ENCODE results near the gene GPR101. TPM values are rescaled to one million over a fixed set of nuclear protein-coding genes. Genes with fewer than 3 reads are reported as not detected.

The GPR101 gene
- total RNA-seq, result not detected

- H3K27me3 Mint-ChIP-seq, result peaks cover 48% of the 10 kb centered on the region
- peak; percentile 9 for DNase-seq
- no peak within 1 kb of the TSS for H3K27ac Mint-ChIP-seq
- no peaks in the 10 kb centered on the region for H3K9me3 Mint-ChIP-seq
- no peaks in the 10 kb centered on the region for H3K36me3 Mint-ChIP-seq
- no peak within 1 kb of the TSS for H3K4me3 Mint-ChIP-seq
- H3K4me1 Mint-ChIP-seq, result peaks cover 7% of the 10 kb centered on the region
Measured at GRCh38 chrX:137033774-137034507, at the start of gene GPR101. Gene GPR101, minus strand, starts transcription at chrX:137033995. Its CDS starts 2,321 bp downstream, at chrX:137031674.

- Mint-ChIP-seq H3K27me3 (peaks cover 6% of the 10 kb centered on the region), H3K9me3 (no peaks in the 10 kb centered on the region), H3K36me3 (no peaks in the 10 kb centered on the region), H3K4me3 (no peak overlapping the region), H3K4me1 (no peaks in the 10 kb centered on the region), H3K27ac (no peak overlapping the region)
- no peak for DNase-seq
Measured at GRCh38 chrX:137081239-137081638, 47.4 kb upstream of the GPR101 start.

- Mint-ChIP-seq H3K36me3 (no peaks in the 10 kb centered on the region), H3K27ac (no peak overlapping the region), H3K27me3 (no peaks in the 10 kb centered on the region), H3K4me1 (no peaks in the 10 kb centered on the region), H3K9me3 (no peaks in the 10 kb centered on the region), H3K4me3 (no peak overlapping the region)
- DNase-seq, result no peak
Measured at GRCh38 chrX:137072396-137072795, 38.6 kb upstream of the GPR101 start.

GRCh38 chrX:137071596-137071995 is 37.8 kb upstream of the GPR101 start:
- no peaks in the 10 kb centered on the region for H3K9me3 Mint-ChIP-seq
- no peaks in the 10 kb centered on the region for H3K4me1 Mint-ChIP-seq
- H3K36me3 Mint-ChIP-seq, result no peaks in the 10 kb centered on the region
- DNase-seq, result no peak
- H3K27me3 Mint-ChIP-seq, result no peaks in the 10 kb centered on the region
- H3K27ac Mint-ChIP-seq, result no peak overlapping the region
- H3K4me3 Mint-ChIP-seq, result no peak overlapping the region

GRCh38 chrX:137067147-137067546 is 33.4 kb upstream of the GPR101 start:
- no peak for DNase-seq
- H3K4me1 Mint-ChIP-seq, result no peaks in the 10 kb centered on the region
- no peak overlapping the region for H3K4me3 Mint-ChIP-seq
- H3K27ac Mint-ChIP-seq, result no peak overlapping the region
- H3K9me3 Mint-ChIP-seq, result no peaks in the 10 kb centered on the region
- no peaks in the 10 kb centered on the region for H3K36me3 Mint-ChIP-seq
- H3K27me3 Mint-ChIP-seq, result no peaks in the 10 kb centered on the region

- no peaks in the 10 kb centered on the region for H3K27me3 Mint-ChIP-seq
- peaks cover 2% of the 10 kb centered on the region for H3K4me1 Mint-ChIP-seq
- no peak overlapping the region for H3K27ac Mint-ChIP-seq
- no peak for DNase-seq
- H3K36me3 Mint-ChIP-seq, result no peaks in the 10 kb centered on the region
- no peaks in the 10 kb centered on the region for H3K9me3 Mint-ChIP-seq
- no peak overlapping the region for H3K4me3 Mint-ChIP-seq
Measured at GRCh38 chrX:137062915-137063617, 29.3 kb upstream of the GPR101 start.

GRCh38 chrX:137058339-137059127 is 24.7 kb upstream of the GPR101 start:
- Mint-ChIP-seq H3K36me3 (no peaks in the 10 kb centered on the region), H3K4me1 (peaks cover 2% of the 10 kb centered on the region), H3K27ac (no peak overlapping the region), H3K4me3 (no peak overlapping the region), H3K9me3 (no peaks in the 10 kb centered on the region), H3K27me3 (peaks cover 12% of the 10 kb centered on the region)
- no peak for DNase-seq

GRCh38 chrX:137052643-137053235 is 18.9 kb upstream of the GPR101 start:
- Mint-ChIP-seq H3K36me3 (no peaks in the 10 kb centered on the region), H3K27ac (no peak overlapping the region), H3K9me3 (no peaks in the 10 kb centered on the region), H3K27me3 (peaks cover 31% of the 10 kb centered on the region), H3K4me3 (peak overlapping the region; percentile 82), H3K4me1 (peaks cover 3% of the 10 kb centered on the region)
- peak; percentile 31 for DNase-seq

- Mint-ChIP-seq H3K4me1 (peaks cover 3% of the 10 kb centered on the region), H3K27me3 (peaks cover 31% of the 10 kb centered on the region), H3K36me3 (no peaks in the 10 kb centered on the region), H3K4me3 (peak overlapping the region; percentile 82), H3K27ac (no peak overlapping the region), H3K9me3 (no peaks in the 10 kb centered on the region)
- DNase-seq, result peak; percentile 81
Measured at GRCh38 chrX:137051978-137052642, 18.3 kb upstream of the GPR101 start.

GRCh38 chrX:137044893-137045292 is 11.1 kb upstream of the GPR101 start:
- no peak for DNase-seq
- no peak overlapping the region for H3K4me3 Mint-ChIP-seq
- H3K27ac Mint-ChIP-seq, result no peak overlapping the region
- H3K9me3 Mint-ChIP-seq, result no peaks in the 10 kb centered on the region
- H3K4me1 Mint-ChIP-seq, result no peaks in the 10 kb centered on the region
- H3K36me3 Mint-ChIP-seq, result no peaks in the 10 kb centered on the region
- peaks cover 11% of the 10 kb centered on the region for H3K27me3 Mint-ChIP-seq

- Mint-ChIP-seq H3K27ac (no peak overlapping the region), H3K27me3 (peaks cover 5% of the 10 kb centered on the region), H3K4me3 (no peak overlapping the region), H3K9me3 (no peaks in the 10 kb centered on the region), H3K4me1 (no peaks in the 10 kb centered on the region), H3K36me3 (no peaks in the 10 kb centered on the region)
- DNase-seq, result no peak
Measured at GRCh38 chrX:137043736-137044135, 9.9 kb upstream of the GPR101 start.

GRCh38 chrX:137041329-137041728 is 7.5 kb upstream of the GPR101 start:
- Mint-ChIP-seq H3K4me1 (no peaks in the 10 kb centered on the region), H3K27ac (no peak overlapping the region), H3K4me3 (no peak overlapping the region)

GRCh38 chrX:137040113-137040794 is 6.5 kb upstream of the GPR101 start:
- no peaks in the 10 kb centered on the region for H3K9me3 Mint-ChIP-seq
- peaks cover 15% of the 10 kb centered on the region for H3K27me3 Mint-ChIP-seq
- H3K27ac Mint-ChIP-seq, result no peak overlapping the region

More at GRCh38 chrX:137041329-137041728, 7.5 kb upstream of the GPR101 start:
- H3K27me3 Mint-ChIP-seq, result peaks cover 5% of the 10 kb centered on the region
- no peaks in the 10 kb centered on the region for H3K36me3 Mint-ChIP-seq
- DNase-seq, result no peak
- H3K9me3 Mint-ChIP-seq, result no peaks in the 10 kb centered on the region

GRCh38 chrX:137034508-137034872 is 695 bp upstream of the GPR101 start:
- Mint-ChIP-seq H3K4me1 (peaks cover 7% of the 10 kb centered on the region), H3K4me3 (no peak overlapping the region), H3K36me3 (no peaks in the 10 kb centered on the region), H3K9me3 (no peaks in the 10 kb centered on the region), H3K27me3 (peaks cover 43% of the 10 kb centered on the region), H3K27ac (no peak overlapping the region)
- no peak for DNase-seq

More at GRCh38 chrX:137040113-137040794, 6.5 kb upstream of the GPR101 start:
- Mint-ChIP-seq H3K4me3 (no peak overlapping the region), H3K36me3 (no peaks in the 10 kb centered on the region), H3K4me1 (no peaks in the 10 kb centered on the region)
- DNase-seq, result no peak
